ENCODE results near the gene TULP4.
"Not testable (repeated sequence)": the region's sequence is repeated elsewhere in the genome, so short reads cannot be mapped to it uniquely, and the experiment has no call there.

TULP4 gene

DNA sequence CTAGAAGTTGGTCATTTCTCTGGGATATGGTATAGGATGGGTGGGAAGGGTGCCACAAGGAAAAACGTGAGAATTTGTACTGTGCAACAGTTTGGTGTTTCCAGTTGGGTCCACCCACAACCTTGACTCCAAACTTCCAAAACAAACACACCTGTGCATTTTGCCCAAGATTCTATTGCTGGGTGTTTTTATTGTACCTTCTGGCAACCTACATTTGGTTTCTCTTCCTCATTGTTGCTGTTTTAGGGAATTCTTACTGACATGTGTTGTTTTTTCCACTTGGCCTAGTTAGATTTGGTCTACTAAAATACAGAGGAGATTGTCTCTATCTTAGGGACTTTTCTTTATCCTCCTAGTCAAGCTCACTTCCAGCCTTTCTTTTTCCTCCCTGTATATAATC lies 16.7 kb downstream of the TULP4 start:
- no peak for DNase-seq (ENCODE audit: low read depth)

DNA sequence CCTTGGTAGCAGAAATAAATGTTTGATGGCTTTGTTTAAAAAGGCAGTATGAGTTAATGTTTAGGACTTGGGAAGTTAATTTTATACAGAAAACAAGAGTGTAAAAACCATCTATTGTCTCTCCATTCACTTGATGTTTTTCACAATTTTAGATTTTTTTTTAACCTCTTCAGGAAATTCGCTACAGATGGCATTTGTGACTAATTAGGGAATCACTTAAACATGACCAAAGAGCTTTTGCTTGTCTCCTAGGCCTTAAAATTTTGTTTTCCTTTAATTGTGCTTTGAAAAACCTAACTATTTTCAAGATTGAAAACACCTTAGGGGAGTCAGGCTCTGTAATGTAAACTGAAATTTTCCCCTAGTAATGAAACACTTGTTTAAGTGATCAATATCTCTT lies 17.3 kb downstream of the TULP4 start:
- no peak for DNase-seq (ENCODE audit: low read depth)

DNA sequence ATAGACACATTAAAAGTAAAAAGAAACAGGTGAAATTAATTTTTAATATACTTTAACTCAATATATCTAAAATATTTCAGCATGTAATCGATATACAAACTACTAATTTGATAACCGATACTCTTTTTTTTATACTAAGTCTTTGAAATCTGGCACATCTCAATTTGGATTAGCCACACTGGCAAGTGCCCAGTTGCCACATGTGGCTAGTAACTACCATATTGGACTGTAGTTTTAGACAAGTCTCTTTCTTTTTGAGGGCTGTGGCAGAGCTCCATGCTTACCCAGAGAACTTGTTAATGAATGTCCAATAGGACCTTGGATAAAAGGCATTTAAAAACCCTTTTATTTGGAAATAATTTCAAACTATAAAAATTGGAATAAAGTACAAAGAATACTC lies 17.8 kb downstream of the TULP4 start:
- DNase-seq (ENCODE audit: low read depth): no peak

DNA sequence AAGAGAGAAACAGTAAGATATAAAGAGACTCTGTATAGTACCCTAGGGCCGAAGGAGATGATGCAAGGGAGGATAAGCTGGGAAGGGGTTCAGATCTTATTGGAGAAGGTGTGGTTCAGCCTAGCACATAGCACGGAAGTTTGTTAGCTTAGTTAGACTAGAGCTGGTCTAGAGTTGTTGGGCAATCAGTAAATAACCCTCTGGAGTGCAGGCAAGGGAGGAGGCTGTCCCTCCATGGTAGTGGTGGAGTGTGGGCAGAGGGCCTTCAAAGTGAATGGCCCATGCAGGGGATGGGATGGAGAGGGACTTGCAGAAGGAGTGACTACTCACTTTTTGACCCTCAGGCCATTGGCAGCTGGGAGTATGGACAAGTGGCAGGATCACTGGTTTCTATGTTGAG lies 20.0 kb downstream of the TULP4 start:
- no peak for DNase-seq (ENCODE audit: low read depth)

DNA sequence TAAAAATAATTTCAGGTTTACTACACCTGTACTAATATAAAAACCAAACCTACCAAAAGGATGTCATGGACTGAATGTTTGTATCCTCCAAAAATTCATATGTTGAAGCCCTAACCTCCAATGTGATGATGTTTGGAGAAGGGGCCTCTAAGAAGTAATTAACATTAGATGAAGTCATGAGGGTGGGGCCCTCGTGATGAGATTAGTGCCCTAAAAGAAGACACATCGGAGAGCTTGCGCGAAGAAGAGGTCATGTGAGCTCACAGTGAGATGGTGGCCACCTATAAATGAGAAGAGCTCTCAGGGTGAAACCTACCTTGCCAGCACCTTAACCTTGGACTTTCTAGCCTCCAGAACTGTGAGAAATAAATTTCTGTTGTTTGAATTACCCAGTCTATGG lies 20.8 kb downstream of the TULP4 start:
- DNase-seq (ENCODE audit: low read depth): no peak

DNA sequence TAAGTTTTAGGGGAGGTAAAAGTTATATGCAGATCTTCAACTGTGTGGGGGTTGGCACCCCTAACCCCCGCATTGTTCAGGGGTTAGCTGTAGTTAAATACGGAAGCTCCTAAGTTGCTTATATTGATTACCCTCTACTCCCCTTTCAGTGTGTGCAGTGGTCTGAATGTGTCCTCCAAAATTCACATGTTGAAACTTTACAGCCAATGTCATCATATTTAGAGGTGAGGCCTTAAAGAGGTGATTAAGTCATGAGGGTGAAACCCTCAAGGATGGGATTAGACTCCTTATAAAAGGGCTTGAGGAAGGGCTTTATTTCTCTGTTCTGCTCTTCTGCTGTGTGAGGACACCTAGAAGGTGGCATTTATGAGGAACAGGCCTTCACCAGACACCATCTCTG lies 22.3 kb downstream of the TULP4 start:
- DNase-seq (ENCODE audit: low read depth): no peak

DNA sequence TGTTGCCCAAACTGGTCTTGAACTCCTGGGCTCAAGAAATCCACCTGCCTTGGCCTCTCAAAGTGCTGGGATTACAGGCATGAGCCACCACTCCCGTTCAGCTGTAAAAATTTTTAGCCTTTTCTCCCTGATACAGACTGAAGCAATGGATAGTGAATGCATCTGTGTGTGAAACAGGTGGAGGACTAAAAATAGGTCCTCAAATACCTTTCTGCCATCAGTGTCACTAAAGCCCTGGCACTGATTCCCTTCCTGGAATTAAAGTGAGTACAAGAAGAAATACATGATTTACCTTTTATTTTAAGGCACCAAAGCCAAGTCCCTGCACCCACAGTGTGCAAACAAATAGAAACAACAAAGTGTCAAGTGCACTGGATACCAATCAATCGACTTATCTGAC lies 25.1 kb downstream of the TULP4 start:
- DNase-seq (ENCODE audit: low read depth): no peak

DNA sequence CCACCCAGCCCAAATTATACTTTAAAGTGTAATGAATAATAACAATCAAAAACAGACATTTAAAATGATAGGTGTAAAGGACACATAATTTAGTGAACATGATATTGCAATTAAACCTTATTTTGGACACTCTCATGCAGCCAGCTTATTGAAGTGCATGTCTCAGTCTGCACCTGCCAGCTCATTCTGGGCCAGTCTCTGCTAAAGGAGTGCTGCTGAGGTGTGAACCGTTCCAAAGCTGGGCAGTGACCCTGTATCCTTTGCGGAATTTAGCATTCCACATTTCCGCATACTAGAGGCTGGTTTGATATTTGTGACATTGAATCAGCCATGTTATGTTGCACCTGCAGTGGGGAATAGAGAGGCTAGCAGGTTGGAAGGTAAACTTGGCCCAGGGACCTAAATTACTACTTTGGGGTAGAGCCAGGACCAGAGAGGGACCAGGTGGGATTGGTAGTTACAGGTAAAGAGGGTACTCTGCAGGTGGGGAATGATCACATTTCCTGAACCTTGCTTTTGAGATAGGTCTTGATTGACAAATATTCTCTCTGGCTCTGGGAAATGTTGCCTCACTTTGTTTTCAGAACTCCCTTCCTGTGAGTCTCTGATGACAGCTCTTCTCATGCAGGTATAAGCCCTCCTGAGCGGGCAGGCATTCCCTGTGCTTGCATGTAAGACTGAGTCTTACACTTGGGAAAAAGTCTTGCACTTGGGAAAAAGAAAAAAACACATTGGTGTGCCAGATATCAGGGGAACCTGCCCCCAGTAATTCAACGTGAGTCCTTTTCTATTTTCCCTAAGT lies 26.2 kb downstream of the TULP4 start:
- DNase-seq (ENCODE audit: low read depth): no peak

DNA sequence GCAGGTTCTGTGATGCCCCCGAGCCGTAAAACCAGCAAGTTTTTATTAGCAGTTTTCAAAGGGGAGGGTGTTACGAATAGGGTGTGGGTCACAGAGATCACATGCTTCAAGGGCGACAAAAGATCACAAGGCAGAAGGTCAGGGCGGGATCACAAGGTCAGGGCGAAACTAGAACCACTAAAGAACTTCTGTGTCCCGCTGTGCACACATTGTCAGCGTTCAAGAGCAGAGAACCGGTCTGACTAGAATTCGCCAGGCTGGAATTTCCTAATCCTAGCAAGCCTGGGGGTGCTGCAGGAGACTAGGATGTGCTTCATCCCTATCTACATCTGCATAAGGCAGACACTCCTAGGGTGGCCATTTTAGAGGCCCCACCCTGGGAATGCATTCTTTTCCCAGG lies 26.9 kb downstream of the TULP4 start:
- not testable (repeated sequence) for DNase-seq (ENCODE audit: low read depth)

DNA sequence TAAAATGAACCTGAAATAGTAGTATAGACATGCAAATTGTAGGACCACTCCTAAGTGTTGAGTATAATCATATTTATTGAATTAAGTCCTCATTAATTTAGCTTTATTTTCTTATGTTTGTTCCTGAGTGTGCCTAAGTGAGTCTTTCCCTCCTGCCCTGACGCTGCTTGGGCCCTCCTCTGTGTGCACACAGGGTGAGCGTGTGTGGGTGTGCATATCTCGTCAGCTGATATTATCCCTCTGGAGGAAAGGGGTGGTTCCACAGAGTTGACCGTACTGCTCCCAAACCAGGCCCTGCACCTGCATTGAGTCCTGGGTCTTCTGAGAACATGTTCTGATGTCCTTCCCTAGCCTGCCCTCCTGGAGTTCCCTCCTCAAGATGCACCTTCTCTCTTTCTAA lies 28.0 kb downstream of the TULP4 start:
- no peak for DNase-seq (ENCODE audit: low read depth)

DNA sequence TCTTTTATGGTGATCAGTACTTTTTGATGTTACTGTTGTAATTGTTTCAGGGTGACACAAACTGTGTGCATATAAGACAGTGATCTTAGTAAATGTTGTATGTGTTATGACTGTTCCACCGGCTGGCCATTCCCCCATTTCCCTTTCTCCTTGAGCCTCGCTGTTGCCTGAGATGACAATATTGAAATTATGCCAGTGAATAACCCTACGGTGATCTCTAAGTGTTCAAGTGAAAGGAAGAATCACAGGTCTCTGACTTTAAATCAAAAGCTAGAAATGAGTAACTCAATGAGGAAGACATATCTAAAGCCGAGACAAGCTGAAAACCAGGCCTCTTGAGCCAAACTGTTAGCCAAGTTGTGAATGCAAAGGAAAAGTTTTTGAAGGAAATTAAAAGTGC lies 32.3 kb downstream of the TULP4 start:
- no peak for DNase-seq (ENCODE audit: low read depth)

DNA sequence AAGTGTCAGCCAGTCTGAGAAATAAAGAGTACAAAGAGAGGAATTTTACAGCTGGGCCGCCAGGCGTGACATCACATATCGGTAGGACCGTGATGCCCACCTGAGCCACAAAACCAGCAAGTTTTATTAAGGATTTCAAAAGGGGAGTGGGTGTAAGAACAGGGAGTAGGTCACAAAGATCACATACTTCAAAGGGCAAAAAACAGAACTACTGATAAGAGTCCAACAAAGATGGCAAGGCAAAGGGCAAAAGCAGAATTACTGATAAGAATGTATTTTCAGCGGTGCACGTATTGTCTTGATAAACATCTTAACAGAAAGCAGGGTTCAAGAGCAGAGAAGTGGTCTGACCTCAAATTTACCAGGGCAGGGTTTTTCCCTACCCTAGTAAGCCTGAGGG lies 33.2 kb downstream of the TULP4 start:
- not testable (repeated sequence) for DNase-seq (ENCODE audit: low read depth)

DNA sequence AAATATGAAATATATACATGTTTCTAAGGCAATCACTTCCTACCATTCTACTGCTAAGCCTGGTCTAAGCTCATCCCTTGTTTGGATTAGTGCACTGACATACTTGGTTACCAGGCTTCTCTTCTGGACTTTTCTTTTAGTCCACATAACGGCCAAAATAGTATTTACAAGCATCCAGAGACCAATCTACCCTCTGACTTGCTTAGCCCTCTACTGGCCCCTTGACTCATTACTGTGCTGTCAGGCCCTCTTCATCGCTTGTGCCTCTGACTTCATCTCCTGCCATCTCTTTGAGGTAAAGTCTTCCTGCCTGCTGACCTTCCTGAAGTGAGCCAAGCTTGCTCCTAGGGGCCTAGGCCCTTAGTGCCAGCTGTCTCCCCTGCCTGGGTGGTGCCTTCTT lies 35.1 kb downstream of the TULP4 start:
- no peak for DNase-seq (ENCODE audit: low read depth)

DNA sequence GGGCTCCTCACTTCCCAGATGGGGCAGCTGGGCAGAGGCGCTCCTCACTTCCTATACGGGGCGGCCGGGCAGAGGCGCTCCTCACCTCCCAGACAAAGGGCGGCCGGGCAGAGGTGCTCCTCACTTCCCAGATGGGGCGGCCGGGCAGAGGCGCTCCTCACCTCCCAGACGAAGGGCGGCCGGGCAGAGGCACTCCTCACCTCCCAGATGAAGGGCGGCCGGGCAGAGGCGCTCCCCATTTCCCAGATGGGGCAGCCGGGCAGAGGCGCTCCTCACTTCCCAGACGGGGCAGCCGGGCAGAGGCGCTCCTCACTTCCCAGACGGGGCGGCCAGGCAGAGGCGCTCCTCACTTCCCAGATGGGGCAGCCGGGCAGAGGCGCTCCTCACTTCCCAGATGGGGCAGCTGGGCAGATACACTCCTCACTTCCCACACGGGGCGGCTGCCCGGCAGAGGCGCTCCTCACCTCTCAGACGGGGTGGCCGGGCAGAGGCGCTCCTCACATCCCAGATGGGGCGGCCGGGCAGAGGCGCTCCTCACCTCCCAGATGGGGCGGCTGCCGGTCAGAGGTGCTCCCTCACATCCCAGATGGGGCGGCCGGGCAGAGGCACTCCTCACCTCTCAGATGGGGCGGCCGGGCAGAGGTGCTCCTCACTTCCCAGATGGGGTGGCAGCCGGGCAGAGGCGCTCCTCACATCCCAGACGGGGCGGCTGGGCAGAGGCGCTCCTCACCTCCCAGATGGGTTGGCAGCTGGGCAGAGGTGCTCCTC lies 36.7 kb downstream of the TULP4 start:
- DNase-seq (ENCODE audit: low read depth): not testable (repeated sequence)

DNA sequence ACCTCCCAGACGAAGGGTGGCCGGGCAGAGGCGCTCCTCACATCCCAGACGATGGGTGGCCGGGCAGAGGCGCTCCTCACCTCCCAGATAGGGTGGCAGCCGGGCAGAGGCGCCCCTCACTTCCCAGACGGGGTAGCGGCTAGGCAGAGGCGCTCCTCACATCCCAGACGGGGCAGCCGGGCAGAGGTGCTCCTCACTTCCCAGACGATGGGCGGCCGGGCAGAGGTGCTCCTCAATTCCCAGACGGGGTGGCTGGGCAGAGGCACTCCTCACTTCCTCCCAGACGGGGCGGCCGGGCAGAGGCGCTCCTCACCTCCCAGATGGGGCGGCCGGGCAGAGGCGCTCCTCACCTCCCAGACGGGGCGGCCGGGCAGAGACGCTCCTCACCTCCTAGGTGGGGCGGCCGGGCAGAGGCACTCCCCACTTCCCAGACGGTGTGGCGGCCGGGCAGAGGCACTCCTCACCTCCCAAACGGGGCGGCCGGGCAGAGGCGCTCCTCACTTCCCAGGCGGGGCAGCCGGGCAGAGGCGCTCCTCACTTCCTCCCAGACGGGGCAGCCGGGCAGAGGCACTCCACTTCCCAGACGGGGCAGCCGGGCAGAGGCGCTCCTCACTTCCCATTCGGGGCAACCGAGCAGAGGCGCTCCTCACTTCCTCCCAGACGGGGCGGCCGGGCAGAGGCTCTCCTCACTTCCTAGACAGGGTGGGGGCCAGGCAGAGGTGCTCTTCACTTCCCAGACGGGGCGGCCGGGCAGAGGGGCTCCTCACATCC lies 37.4 kb downstream of the TULP4 start:
- DNase-seq (ENCODE audit: low read depth): not testable (repeated sequence)

DNA sequence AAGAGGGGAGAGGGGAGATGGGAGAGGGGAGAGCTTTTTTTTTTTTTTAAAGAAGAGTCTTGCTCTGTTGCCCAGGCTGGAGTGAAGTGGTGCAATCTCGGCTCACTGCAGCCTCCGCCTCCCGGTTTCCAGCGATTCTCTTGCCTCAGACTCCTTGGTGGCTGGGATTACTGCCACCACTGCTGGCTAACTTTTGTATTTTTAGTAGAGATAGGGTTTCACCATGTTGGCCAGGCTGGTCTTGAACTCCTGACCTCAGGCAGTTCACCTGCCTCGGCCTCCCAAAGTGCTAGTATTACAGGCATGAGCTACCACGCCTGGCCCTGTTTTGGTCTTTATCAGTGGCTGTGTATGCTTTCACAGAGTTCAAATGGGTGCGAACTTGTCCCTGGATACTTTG lies 38.5 kb downstream of the TULP4 start:
- DNase-seq (ENCODE audit: low read depth): not testable (repeated sequence)

DNA sequence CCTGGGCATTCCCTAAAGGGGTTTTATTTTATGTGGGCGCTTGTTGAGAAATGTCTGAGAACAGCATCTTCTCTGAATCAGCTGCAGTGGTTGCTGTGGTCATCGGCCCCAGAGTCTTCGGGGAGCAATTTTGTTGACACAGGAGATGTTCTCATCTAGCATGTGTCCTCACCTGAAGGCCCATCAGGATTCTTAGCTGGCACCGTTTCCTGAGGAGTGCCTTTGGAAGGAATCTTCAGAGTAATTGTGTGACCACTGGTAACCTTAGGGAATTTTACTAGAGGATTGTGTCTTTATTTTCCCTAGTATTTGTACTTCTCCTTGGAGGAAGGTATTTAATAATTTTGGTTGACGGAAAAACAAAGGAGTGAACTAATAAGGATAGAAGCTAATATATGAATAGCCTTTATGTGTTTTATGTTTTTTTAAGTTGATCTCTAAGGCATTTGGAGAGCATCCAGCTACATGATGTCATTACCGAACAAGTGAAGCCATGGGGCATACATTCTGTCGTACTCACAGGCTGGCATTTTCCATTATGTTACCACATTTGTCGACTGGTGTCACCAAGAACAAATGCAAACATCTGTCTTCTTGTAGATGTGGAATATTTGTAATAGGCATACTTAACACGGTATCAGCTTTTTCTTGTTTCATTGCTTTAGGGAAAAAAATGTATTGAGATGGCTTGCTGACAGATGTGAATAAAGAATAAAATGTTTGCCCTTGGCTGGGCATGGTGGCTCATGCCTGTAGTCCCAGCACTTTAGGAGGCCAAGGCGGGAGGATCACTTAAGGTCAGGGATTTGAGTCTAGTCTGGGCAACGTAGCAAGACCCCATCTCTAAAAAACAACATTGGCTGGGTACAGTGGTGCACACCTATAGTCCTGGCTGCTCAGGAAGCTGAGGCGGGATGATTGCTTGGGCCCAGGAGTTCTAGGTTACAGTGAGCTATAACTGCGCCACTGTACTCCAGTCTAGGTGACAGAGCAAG lies 41.9 kb downstream of the TULP4 start:
- no peak for DNase-seq (ENCODE audit: low read depth)

DNA sequence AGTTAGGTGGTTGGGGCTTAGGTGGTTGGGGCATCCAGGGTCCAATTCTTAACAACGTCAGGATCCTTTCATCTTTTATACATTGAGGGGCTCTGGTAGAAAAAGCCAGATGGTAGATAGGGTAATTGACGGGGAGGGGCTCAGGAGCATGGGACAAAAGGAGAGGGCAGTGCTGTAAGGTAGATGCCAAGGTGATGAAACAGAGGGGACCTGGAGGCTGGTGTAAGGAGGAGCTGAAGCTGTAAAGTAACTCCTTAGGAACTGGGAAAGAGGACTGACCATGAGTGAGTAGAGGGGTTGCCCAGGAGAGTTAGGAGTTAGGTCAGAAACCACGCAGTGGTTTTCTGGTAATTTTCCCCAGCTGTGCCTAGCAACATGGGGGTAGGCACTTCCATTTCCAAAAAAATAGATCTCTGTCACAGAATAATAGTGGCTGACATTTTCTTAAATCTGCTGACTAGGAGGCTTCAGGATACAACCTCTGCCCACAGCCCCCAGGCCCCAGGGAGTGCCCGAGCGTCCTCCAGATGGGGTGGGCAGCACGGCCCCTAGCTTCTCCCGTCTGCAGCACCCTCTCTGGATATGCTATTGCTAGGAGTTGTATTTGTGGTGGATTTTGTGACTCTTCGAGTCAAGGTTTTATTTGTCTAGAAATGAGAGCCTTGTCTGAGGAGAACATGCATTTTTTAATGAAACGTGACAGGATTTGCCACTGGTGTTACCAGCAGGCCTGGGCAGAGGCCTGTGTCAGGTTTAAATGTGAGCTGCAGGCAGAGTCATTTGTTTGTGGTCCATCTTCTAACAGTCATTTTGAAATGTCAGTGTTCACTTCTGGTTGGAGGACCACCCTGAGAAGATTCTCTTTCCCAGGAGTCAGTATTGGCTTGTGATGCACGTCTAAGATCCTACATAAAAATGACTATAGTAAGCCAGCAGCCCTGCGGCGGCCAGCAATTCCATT lies 44.6 kb downstream of the TULP4 start:
- no peak for DNase-seq (ENCODE audit: low read depth)

DNA sequence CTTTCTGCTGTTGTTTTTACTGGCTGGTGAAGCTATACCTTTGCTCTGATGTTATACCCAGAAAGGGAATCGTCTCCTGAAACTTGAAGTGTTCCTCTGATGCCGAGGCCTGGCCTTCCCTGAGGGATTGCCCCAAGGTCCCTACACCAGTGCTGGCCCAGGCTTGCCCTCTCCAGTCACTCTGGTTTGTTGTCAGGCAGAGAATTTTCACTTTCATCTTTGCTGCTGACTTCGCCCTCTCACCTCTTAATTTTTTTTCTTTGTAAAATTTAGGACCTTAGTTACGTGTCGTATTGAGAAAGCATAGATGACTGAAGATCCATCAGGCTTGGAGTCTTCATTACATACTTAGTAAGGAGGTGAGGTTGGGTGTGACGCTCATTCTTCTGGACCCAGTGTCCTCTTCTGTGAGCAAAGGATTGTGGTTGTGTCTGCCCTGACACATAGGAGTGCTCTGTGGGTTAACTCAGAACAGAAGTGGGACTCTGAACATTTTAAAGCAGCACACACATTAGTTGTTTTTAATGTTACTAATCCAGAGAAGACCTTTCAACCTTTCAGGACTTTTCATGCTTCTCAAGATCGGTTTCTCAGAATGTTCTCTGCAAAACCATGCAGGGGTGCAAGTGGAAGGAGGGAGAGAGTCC lies 45.4 kb downstream of the TULP4 start:
- no peak for DNase-seq (ENCODE audit: low read depth)

All from T-helper 22 cell (primary cell).